Kasumi-1 (cell line): Measurements from ENCODE around the gene TNRC18.

Experiments
- DNase-seq, 2 experiments: peaks; one replicate each; lab custom pipeline; 2025; lab: John Stamatoyannopoulos, UW

TNRC18 gene

DNA sequence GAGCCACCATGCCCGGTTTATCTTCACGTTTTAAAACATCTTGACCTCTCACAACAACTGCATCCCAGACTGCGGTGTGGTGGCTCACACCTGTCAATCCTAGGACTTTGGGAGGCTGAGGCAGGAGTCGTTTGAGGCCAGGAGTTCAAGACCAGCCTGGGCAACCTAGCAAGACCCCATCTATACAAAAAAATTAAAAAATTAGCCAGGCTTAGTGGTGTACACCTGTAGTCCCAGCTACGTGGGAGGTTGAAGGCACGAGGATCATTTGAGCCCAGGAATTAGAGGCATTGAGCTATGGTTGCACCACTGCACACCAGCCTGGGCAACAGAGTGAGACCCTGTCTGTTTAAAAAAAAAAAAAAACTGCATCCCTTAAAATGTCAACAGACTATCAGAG lies 20.2 kb downstream of the TNRC18 start:
- DNase-seq = no peak

DNA sequence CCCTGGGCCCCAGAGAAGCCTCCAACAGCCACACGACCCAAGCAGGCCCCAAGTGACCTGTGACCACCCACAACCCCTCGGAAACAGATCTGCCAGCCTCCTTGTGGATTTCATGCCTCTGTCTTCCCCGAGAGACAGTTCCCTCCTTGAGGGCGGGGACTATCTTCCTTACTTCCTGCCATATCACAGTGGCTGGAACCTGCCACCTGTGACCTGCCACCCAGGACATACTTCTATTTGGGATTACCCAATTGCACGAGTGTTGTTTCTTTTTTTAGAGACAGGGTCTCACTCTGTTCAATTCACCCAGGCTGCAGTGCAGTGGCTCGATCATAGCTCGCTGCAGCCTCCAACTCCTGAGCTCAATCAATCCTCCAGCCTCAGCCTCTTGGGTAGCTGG lies 25.9 kb downstream of the TNRC18 start:
- DNase-seq = no peak

DNA sequence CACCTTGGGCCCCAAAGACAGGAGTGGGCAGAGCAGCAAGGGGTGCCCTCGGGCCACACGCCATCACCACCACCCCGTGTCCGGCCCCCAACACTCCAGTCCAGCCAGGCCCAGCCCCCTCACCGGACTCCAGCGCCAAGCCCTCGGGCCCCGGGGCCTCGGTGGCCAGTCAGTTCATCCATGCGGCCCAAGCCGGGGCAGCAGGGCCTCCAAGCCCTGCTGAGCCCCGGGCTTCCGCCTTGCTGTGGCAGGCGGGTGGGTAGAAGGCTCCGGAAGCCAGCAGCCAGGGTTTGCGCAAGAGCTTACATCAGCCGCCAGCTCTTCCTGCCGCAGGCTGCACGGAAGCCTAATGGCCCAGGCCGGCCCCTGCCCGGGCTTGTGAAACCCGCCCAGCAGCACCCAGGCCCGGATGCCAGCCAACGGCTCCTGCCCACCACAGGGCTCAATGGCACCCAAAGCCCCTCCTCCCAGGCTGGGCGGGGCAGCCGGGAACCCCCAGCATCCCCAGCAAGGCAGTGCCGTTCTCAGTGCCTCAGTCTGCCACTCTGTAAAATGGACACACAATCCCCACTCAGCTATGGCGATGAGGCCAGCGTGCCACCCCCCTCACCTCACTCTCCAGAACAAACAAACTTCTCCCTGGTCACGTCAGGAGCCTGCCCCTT lies 26.5 kb downstream of the TNRC18 start:
- peak; percentile 83 to 88 for DNase-seq

DNA sequence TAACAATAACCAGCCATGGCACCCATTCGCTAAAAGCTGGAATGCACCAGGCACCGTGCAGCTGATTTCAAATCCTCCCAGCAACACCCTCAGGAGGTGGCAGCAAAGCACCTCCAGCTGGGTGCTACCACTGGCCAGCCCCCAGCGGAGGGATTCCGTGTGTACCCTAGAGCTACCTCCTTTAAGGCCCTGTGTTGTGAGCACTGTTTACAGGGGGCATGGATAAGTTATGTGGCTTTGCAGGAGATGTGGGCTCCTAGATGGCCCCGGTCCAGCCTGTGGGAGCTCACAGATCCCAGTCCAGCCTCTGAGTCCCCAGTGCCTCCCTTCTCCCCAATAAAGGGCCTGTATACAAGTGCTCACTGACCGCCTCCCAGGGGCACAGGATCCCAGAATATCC lies 27.1 kb downstream of the TNRC18 start:
- peak; percentile 36 to 38 for DNase-seq

DNA sequence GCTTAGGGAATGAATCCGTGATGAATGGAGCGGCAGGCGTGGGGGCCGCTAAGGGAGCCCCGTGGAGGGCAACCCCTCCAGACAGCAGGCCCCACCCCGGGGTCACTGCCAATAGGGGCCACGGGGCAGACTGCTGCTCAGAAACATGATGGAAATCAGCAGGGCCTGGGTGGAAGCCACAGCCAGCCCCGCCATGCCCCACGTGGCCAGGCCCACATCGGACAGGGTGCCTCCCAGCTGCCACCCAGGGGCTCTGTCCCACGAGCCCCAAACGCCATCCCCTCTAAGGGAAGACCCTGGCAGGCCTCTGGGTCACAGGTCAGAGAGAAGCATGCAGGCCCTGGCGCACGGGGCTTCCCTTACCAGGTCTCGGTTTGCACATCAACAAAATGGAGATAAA lies 28.4 kb downstream of the TNRC18 start:
- no peak for DNase-seq

DNA sequence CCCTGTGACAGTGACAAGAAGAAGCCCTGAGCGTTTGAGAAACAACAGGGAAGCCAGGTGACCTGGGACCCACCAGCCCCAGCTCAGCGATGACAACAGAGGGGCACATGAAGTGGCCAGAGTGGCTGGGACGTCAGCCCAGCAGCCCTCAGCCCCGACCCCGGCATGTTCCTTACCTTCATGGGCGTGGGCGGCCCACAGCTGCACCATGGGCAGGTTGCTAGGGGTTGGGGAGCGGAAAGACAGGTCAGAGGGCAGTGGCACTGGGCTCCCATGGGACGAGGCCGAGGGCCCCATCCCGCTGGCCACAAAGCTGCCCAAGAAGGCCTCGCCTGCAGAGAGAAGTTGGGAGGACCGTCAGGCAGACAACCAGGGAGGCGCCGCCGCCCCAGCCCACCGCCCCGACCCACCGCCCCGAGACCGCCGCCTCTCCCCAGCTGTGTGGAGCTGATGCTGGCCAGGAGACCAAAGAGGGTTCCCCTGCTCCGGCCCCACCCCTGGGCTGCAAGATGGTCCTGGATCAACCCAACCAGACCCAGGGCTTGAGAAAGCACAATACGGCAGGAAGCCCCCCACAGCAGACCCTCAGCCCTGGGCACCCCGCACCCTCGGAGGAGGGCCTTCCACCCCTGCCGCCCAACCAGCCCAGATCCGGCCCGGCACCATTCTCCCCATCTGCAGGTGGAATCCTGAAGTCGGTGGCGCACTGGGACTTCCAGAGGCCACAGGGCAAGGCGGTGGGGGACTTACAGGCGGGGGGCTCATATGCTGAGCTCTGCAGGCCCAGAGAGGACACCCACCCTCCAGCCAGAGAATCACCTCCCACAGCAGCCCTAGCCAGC lies 29.1 kb downstream of the TNRC18 start:
- no peak for DNase-seq

DNA sequence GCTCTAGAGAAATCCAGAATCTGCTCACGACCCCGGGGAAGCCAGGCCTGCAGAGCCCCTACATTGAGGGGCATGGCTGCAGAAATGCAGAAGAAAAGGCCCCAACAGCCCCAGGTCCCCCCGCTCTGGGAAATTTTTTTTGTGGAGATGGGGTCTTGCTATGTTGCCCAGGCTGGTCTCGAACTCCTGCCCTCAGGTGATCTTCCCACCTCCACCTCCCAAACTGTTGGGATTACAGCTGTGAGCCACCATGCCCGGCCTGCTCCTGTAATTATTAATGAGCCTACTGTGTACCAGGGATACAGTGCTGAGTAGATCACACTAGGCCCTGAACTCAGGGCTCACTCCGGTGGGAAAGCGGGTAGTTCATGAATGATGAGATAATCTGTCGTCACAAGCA lies 29.9 kb downstream of the TNRC18 start:
- DNase-seq = no peak

DNA sequence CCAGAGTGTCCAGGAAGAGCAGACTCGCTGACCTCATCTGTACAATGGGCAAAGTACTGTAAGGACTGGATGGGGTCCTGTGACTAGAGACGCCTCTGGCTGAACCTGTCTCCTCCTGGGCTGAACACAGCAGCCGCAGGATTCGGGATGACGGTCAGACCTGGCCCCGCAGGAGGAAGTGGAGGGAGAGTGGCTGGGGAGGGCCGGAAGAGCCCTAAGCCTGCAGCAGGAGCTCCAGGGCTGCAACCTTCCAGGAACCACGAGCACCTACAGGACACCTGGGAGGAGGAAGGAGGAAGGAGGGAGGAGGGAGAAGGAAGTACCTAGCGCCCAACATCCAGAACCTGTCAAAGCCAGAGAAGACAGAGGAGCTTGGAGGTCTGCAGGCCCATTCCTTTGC lies 30.3 kb downstream of the TNRC18 start:
- DNase-seq = no peak

DNA sequence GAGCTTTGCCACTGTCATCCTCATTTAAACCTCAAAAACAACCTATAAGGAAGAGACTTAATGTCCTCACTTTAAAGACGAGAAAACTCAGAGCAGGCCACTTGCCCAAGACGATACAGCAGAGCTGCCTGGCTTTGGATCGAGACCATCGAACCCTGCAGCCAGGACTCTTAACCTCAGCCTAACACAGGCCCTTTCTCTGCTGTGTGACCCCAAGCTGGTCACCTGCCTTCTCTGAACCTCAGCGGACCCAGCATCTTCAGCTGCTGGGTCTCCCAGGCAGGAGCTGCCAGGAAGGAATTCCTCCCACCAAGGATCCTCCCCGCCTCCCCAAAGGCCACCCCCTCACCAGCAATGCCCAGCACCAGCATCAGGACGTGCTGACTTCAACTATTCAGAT lies 32.7 kb downstream of the TNRC18 start:
- no peak for DNase-seq

DNA sequence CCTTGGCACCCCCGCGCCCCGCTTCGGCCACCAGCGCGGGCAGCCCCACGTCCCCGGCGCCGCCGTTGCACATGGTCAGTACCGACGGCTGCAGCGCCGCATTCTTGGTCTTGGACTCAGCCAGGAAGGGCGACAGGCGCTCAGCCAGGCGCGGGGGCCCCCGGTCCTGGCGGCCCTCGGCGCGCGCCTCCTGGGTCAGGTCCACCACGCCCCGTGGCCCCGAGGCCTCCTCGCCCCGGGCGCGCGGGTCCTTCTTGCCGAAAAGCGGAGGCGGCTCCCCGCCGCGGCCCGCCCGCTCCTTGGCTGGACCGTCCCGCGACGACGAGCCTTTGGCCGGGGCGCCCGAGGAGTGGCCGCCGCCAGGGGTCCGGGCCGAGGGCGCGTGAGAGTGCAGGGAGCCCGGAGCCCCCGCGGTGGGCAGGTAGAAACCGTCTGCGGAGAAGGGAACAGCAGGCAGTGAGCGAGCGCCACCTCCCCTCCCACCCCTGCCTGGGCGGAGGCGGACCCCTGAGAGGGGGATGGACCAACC lies 34.7 kb downstream of the TNRC18 start:
- DNase-seq = no peak

DNA sequence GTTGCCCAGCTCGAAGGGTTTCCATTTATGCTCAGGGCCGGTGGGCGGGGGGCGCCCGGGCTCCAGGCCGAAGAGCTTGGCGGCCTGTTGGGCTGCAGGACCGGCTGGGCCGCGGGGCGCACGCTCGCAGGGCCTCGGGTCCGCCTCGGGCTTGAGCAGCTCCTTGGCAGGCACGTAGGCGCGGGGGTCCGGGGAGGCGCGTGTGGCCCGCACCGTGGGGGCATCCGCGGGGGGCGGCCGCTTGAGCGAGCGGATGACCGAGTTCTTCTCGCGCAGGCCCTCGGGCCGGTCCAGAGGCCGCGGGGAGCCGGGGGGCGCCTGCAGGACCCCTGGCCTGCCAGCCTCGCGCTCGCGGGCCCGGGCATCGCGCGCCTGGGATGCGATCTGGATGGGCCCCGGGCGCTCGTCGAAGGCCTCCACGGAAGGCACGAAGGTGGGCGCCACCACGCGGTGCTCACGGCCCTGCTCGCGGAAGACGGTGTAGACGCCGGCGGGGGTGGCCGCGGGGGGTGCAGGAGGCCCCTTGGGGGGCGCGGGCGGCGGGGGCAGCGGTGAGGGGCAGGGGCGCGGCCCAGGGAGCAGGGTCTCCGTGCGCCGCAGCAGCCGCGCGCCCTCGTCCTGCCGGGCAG lies 35.2 kb downstream of the TNRC18 start:
- no peak for DNase-seq

DNA sequence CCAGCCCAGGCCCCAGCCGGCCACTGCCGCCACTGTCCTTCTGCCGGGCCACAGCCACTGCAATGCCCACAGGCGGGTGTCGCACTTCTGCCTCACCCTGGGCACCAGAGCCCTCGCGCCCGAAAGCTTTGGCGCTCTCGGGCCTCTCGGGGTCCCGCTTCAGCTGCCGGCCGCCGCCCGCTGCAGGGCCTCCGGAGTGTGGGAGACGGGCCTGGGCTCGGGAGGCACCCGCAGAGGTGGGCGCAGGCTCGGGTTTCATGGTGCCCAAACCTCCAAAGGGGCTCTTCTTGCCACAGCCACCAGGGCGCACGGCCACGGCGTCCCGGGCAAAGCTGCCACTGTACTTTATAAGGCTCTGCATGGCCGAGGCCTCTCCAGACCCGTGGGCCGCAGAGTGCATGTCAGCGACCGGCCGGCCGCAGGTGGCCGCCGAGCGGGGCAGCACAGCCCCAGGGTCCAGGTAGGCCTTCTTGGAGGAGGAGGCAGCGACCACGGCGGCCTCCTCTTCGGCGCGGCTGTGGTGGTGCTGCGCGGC lies 35.9 kb downstream of the TNRC18 start:
- DNase-seq = no peak

DNA sequence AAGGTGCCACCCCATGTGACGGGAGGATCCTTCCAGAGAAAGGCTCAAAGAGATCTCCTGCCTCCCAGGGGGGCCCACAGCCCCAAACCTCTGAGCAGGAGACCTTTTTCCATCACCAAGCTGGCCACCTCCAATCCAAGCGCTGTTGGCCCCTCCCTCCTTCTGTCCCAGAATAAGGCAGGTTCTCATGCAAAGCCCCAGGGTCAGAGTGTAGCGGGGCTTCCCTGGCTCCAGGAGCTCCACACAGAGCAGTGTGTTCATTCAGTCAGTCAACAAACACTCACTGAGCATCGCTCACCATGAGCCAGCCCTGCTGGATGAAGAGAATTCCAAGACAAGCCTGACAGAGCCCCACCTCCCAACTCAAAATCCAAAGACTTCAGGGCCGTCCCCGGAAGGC lies 39.0 kb downstream of the TNRC18 start:
- no peak for DNase-seq

DNA sequence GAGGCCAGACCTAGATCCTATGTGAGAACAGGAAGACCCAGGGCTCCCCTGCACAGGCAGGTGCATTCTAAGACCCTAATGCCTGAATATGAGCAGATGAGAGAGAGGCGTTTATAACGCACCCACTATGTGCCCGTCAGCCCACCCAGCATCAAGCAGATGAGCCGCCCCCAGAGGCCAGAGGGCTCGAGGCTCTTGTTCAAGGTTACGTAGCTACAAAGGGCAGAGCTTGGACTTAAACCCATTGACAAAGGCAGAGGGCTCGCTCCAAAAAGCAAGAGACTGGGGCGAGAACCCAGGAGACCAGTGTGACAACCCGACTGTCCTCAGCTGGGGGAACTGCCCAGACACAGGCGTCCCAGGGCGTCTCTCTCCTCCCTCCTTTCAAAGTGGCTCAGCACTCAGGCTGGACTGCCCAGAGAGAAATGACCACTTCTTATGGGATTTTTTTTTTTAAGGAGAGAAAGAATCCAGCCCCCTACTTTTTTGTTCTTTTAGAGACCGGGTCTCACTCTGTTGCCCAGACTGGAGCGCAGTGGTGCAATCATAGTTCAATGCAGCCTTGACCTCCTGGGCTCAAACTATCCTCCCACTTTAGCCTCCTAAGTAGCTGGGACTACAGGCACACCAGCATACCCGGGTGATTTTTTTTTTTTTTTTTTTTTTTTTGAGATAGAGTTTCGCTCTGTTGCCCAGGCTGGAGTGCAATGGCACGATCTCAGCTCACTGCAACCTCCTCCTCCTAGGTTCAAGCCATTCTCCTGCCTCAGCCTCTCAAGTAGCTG lies 40.1 kb downstream of the TNRC18 start:
- DNase-seq = no peak

DNA sequence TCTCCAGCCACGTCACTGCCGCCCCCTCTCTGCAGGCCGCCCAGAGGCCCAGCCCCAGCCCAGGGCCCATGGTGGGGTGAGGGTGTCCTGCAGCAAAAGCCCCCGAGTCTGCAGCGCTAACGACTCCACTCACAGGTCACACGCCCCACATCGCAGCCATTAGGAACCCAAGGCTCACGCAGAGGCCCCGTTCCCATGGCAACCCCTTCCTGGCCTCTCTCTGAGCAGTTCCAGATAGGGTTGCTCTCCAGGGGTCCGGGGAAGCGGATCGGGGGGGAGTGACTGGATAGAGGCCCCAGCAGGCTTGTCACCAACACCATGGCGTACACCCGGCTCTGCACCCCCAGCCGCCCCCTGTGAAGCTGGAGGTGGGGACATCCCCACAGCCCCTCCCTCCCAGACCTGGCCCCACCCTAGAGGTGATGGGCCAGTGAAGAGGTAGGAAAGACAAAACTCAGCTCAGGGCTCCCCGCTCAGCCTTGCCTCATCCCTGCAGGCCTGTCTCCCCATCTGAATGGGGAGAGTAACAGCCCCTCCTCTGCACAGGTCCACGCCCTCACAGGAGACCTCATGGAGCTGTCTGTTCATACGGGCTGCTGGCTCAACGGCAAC lies 41.2 kb downstream of the TNRC18 start:
- no peak for DNase-seq

DNA sequence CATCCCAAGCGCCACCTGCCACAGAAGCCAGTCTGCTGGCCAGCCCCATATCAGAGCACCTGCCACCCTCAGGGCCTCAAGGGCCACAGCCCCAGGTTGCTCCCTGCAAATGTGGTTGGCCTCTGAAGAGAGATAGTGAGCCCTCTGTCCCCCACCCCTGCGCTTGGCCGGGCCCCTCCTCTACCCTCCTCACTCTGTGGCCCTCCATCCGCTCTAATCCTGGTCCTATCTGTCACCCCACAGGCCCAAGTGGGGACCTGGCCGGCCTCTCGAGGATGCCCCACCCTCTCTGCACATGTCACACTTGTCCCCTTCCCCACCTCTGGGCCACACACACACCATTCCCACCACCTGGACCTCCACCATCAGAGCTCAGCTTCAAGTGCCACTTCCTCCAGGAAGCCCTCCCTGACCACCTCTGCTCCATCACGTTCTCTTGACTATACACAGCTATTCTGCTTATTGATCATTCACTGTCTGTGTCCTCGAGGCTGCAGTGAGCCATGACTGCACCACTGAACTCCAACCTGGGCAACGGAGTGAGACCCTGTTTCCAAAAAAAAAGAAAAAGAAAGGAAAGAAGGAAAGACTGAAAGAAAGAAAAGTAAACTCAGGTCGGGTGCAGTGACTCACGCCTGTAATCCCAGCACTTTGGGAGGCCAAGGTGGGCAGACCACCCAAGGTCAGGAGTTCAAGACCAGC lies 42.4 kb downstream of the TNRC18 start:
- DNase-seq = no peak

DNA sequence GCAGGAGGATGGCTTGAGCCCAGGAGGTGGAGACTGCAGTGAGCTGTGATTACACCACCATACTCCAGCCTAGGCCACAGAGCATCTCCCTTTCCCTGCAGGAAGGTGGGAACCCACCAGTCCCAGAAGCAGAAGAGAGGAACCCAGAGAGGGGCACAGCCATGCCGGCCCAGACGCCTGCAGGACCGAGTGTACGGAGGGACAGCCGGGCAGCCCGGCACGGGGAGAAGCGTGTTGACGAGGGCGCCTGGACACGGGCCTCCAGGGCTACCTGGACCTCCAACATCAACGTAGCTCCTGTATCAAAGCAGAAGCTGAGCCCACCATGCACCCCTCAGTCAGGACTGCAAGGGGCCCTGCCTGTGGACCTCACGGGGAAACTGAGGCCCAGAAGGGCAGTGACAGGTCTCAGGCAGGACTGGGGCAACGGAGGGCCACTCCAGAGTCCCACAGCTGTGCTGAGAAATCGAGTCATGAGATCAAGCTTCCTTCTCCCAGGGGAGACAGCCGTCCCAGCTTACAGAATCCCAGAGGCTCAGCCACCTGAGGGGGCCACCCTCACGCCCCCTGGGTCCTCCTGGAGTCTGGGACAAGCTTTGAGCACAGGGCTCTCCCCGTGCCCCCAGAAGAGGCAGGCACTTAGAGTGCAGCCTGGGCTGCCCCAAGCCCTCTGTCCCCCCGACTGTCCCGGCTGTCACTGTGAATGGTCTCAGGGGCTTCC lies 43.1 kb downstream of the TNRC18 start:
- DNase-seq = no peak

DNA sequence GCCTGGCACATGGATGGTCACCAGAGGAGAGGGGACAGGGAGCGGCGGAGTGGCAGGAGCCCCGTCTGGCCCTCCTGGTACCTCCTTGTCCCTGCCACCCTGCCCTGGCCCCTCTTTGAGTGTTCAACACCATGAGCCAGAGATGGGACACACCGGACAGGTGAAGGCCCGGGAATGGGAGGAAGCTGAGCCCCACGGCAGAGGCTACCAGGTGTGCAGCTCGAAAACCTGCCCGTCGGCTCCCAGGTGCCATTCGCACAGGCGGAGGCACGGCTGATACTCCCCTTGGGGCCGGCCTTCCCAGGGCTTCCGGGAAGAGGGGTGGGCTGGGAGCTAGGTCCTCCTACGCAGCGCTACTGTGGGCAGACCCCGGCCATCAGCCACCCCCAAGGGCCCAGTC lies 44.1 kb downstream of the TNRC18 start:
- DNase-seq = no peak

DNA sequence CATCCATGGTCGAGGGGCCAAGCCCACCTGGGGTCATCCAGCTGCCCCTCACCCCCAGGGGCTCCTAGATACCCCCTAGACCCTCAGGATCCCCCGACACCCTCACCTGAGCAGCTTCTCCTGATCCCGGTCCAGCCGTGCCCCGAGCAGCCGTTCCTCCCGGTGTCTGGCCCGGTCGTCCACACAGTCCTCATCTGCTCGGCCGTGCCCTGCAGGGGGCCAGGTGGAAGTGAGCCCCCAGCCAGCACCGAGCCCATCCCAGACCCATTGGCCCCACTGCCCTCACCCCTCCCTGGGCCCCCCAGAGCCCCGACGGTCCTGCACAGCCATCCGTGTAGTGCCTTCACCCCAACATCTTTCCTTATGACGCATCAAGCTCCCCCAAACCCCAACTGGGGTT lies 45.8 kb downstream of the TNRC18 start:
- DNase-seq = no peak

DNA sequence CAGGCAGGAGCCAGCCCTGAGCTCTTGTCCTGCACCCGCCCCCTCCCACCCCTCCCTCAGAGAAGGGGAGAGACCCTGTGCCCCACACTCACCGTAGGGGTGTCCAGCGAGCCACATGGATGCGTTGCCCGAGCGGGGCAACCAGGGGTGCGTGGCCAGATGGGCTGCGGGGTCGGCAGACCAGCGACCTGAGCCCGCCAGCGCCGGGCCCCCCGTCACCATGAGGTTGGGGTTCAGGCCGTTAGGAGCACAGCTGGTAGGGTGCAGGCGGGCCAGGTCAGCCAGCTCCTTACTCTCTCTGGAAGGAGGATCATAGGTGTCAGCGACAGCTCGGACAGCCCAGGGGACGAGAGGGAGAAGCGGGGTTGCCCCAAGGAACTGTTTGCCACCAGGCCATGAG lies 46.4 kb downstream of the TNRC18 start:
- no peak for DNase-seq
